Upper lobe of left lung (tissue), 6 donors: ENCODE data around the gene CNPY1. TPM values are rescaled to one million over a fixed set of nuclear protein-coding genes. Genes with fewer than 3 reads are reported as not detected.

Experiments
- ATAC-seq, 2 donors: fragments of 200-7000 bp; cut with Tn5 transposase; one replicate each; pipeline ENCODE4 v1.9.1; 2022; ENCODE audit warnings: mild to moderate bottlenecking in 2 of 2, moderate library complexity in 2 of 2; ENCODE audit not compliant: low FRiP score in 2 of 2
- DNase-seq, 2 donors: peaks; one replicate each; pipeline ENCODE4 v3.0.0-alpha.2; 2019 to 2020
- H3K27ac ChIP-seq, 4 donors: fragments of 200-600 bp; sonication (generic); one replicate each; pipeline ENCODE4 v1.5.1; 2016 to 2019
- H3K27me3 ChIP-seq, 4 donors: fragments of 200-600 bp; sonication (generic); one replicate each; pipeline ENCODE4 v1.5.1; 2017 to 2019
- H3K36me3 ChIP-seq, 4 donors: fragments of 200-600 bp; sonication (generic); one replicate each; pipeline ENCODE4 v1.5.1; 2016 to 2019
- H3K4me1 ChIP-seq, 4 donors: fragments of 200-600 bp; sonication (generic); one replicate each; pipeline ENCODE4 v1.5.1; 2018 to 2019
- H3K4me3 ChIP-seq, 4 donors: fragments of 200-600 bp; sonication (generic); one replicate each; pipeline ENCODE4 v1.5.1; 2017 to 2019; ENCODE audit warnings: mild to moderate bottlenecking in 2 of 4, moderate library complexity in 1 of 4
- H3K9me3 ChIP-seq, 4 donors: fragments of 200-600 bp; sonication (generic); one replicate each; pipeline ENCODE4 v1.5.1; 2018 to 2019
- EP300 ChIP-seq, 4 donors: sonication (generic); formaldehyde crosslinking; IDR thresholded peaks; one replicate each; pipeline ENCODE4 v1.5.1; 2017; ENCODE audit warnings: antibody characterized with exemption in 4 of 4, control low read depth in 2 of 4
- POLR2A ChIP-seq, 4 donors: fragments of 450-650 bp; IDR thresholded peaks; one replicate each; pipeline ENCODE4 v1.5.1; 2016 to 2017; ENCODE audit warnings: antibody characterized with exemption in 4 of 4, mild to moderate bottlenecking in 2 of 4
- POLR2AphosphoS5 ChIP-seq, 2 donors: sonication (generic); formaldehyde crosslinking; IDR thresholded peaks; one replicate each; pipeline ENCODE4 v1.5.1; 2017; ENCODE audit warnings: antibody characterized with exemption in 2 of 2
- WGBS, 2 donors: methylation state at CpG; one replicate each; pipeline ENCODE4 v1.1.5; 2017 to 2018; 5-methylcytosine and 5-hydroxymethylcytosine counted together
- total RNA-seq, 6 donors: library from RNA; depleted of rRNA in 4 of 6; stranded (reverse); fragments of >200 nt in 4 of 6; gene quantifications; one replicate each; pipeline versions ENCODE4 v1.1.0 to v1.2.1, GENCODE V29; 2016 to 2021
- TF ChIP-seq, protein P1 (sequence below), 6 experiments: fragments of 450-650 bp in 4 of 6; fragments of 200-600 bp in 2 of 6; sonication (generic) in 2 of 6; IDR thresholded peaks; one replicate each; pipeline ENCODE4 v1.5.1; 2016 to 2019; ENCODE audit warnings: antibody characterized with exemption in 6 of 6
- donor health status: DM: no; HTN: no; CAD: no; lungs with moderate emphysema.
- donor health status: DM: no; HTN: yes; CAD: no; lungs with severe emphysema.

The CNPY1 gene
- total RNA-seq, 6 donors from 2014 or later, result not detected

DNA sequence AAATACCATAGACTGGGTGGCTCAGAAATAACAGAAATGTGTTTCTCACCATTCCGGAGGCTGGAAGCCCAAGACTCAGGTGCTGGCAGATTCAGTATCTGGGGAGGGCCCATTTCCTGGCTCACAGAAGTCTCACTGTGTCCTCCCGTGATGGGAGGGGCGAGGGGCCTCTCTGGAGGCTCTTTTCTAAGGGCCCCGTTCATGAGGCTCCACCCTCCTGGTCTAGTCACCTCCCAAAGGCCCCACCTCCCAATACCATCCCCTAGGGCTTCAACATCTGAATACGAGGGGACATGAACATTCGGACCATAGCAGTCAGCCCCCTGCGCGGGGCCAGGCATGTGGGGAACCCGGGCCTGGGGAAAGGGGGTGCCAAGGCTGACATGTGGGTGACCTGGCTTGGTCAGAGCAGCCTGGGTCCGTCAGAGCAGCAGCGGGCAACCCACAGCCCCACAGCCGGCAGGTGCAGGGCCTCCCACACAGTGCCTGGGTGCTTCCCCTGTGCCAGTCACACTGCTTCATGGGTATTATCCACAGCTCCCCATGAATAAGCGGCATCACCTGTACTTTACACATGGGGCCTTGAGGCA is 13.3 kb upstream of the CNPY1 start:
- H3K36me3 ChIP-seq, result no peaks in the 10 kb centered on the region
- TF ChIP-seq EP300 (IDR thresholded peaks at IDR 0.05) (no peak), POLR2AphosphoS5 (IDR thresholded peaks at IDR 0.05) (no peak), POLR2A (IDR thresholded peaks at IDR 0.05) (no peak)
- TF ChIP-seq, protein P1, sequence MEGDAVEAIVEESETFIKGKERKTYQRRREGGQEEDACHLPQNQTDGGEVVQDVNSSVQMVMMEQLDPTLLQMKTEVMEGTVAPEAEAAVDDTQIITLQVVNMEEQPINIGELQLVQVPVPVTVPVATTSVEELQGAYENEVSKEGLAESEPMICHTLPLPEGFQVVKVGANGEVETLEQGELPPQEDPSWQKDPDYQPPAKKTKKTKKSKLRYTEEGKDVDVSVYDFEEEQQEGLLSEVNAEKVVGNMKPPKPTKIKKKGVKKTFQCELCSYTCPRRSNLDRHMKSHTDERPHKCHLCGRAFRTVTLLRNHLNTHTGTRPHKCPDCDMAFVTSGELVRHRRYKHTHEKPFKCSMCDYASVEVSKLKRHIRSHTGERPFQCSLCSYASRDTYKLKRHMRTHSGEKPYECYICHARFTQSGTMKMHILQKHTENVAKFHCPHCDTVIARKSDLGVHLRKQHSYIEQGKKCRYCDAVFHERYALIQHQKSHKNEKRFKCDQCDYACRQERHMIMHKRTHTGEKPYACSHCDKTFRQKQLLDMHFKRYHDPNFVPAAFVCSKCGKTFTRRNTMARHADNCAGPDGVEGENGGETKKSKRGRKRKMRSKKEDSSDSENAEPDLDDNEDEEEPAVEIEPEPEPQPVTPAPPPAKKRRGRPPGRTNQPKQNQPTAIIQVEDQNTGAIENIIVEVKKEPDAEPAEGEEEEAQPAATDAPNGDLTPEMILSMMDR (IDR thresholded peaks at IDR 0.05), result no peak
- no peak overlapping the region for H3K27ac ChIP-seq
- ATAC-seq, result peak in 1 of 2 donors; percentile 15
- H3K4me1 ChIP-seq, result no peaks in the 10 kb centered on the region
- no peak overlapping the region for H3K4me3 ChIP-seq
- 82 to 90% methylated on average over 4 to 13 of the region's 13 CpGs for WGBS, 2 donors
- no peaks in the 10 kb centered on the region for H3K27me3 ChIP-seq
- no peaks in the 10 kb centered on the region for H3K9me3 ChIP-seq
- no peak for DNase-seq

DNA sequence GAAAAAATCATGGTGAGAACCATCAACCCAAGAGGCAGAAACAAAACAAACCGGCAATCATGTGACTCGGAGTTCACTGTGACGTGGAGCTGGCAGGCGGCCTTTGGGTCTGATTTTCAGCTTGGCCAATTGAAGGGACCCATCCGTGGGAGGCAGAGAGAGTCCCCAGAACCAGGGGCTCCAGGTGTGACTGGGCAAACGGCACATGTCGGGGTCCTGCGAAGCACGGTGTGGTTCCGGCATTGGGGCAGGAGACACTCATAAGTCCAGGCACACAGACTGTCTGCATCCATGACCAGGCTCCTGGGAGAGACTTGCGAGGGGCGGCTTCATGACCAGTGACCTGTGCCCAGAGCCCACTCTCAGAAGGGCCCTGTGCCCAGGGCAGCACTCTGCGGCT is 12.6 kb upstream of the CNPY1 start:
- Histone ChIP-seq H3K4me1 (no peaks in the 10 kb centered on the region), H3K27ac (no peak overlapping the region), H3K9me3 (no peaks in the 10 kb centered on the region), H3K4me3 (no peak overlapping the region), H3K36me3 (no peaks in the 10 kb centered on the region), H3K27me3 (no peaks in the 10 kb centered on the region)
- ATAC-seq (no peak), DNase-seq (no peak)
- WGBS, 2 donors, result 90 to 92% methylated on average over 6 to 12 of the region's 13 CpGs
- TF ChIP-seq POLR2A (IDR thresholded peaks at IDR 0.05) (no peak), POLR2AphosphoS5 (IDR thresholded peaks at IDR 0.05) (no peak)

DNA sequence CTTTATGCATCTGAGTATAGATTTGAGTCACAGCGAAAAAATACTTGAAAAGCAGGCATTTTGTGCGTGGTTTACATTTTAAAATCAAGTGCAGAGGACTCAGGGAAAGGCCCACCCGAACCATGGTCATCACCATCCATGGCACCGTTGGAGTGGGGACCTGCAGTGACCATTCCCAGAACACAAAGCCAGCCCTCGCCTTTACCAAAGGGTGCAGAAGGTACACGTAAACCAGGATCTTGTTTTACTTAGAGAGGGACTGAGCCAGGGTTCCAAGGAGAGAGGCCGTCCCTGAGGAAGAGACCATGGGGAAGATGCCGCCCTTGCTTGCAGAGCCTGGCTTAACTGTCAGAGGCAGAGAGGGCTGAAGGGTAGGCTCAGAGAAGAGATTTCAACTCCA is 12.0 kb upstream of the CNPY1 start:
- no peaks in the 10 kb centered on the region for H3K4me1 ChIP-seq
- H3K9me3 ChIP-seq, result no peaks in the 10 kb centered on the region
- no peak for DNase-seq
- WGBS, 2 donors, result 91 to 94% methylated on average over 8 of the region's 8 CpGs
- no peak for TF ChIP-seq POLR2A (IDR thresholded peaks at IDR 0.05)
- TF ChIP-seq POLR2AphosphoS5 (IDR thresholded peaks at IDR 0.05), result no peak
- TF ChIP-seq, protein P1 (IDR thresholded peaks at IDR 0.05), result no peak
- no peak for TF ChIP-seq EP300 (IDR thresholded peaks at IDR 0.05)
- no peaks in the 10 kb centered on the region for H3K27me3 ChIP-seq
- H3K27ac ChIP-seq, result no peak overlapping the region
- no peak overlapping the region for H3K4me3 ChIP-seq
- no peaks in the 10 kb centered on the region for H3K36me3 ChIP-seq
- no peak for ATAC-seq

DNA sequence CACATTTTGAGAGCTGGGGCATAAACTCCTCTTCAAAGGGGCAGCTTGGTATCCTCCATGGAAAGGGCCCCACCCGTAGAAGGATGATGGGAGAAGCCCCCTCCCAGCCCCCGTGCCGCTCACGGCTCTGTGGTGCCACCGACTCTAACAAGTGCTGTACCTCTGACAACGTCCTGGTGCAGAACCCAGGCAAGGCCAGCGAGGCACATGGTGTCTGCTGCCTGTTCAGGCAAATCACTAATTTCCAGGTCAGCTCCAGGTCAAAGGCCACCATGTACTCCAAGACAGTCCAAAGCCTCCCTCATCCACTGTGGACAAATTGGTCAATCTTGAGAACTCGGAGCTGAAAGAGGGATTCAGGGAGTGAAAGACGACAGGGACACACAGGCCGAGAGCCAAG is 11.4 kb upstream of the CNPY1 start:
- 84 to 94% methylated on average over 10 of the region's 10 CpGs for WGBS, 2 donors
- Histone ChIP-seq H3K4me3 (no peak overlapping the region), H3K27ac (no peak overlapping the region), H3K27me3 (no peaks in the 10 kb centered on the region), H3K9me3 (no peaks in the 10 kb centered on the region), H3K36me3 (no peaks in the 10 kb centered on the region), H3K4me1 (no peaks in the 10 kb centered on the region)
- no peak for ATAC-seq
- TF ChIP-seq, protein P1 (IDR thresholded peaks at IDR 0.05), result no peak
- TF ChIP-seq EP300 (IDR thresholded peaks at IDR 0.05), result no peak
- no peak for TF ChIP-seq POLR2AphosphoS5 (IDR thresholded peaks at IDR 0.05)
- TF ChIP-seq POLR2A (IDR thresholded peaks at IDR 0.05), result no peak
- DNase-seq, result no peak

DNA sequence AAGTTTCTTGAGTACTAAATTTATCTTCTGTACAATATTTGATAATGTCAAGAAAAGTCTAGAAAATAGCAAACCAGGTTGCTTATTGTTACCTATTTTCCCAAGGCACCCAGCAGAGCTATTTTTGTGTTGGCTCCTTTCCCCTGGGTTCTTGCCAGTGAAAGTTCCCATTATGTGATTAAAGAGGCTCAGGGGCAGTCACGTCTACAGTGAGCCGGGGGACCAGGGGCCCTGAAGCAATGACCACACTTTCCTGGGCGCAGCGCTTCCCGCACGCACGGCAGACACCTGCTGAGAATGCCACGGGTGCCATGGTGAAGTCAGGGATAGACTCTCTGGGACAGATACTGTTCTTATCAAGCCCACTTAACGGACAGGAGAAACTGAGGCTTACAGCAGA is 10.4 kb upstream of the CNPY1 start:
- ATAC-seq, result no peak

More for the DNA sequence above, 10.4 kb upstream of the CNPY1 start:
- 76 to 79% methylated on average over 6 to 9 of the region's 9 CpGs for WGBS, 2 donors
- Histone ChIP-seq H3K27me3 (no peaks in the 10 kb centered on the region), H3K4me3 (no peak overlapping the region), H3K9me3 (no peaks in the 10 kb centered on the region), H3K27ac (no peak overlapping the region), H3K36me3 (no peaks in the 10 kb centered on the region), H3K4me1 (no peaks in the 10 kb centered on the region)
- TF ChIP-seq POLR2AphosphoS5 (IDR thresholded peaks at IDR 0.05), result no peak
- no peak for TF ChIP-seq EP300 (IDR thresholded peaks at IDR 0.05)
- TF ChIP-seq POLR2A (IDR thresholded peaks at IDR 0.05), result no peak
- TF ChIP-seq, protein P1 (IDR thresholded peaks at IDR 0.05), result no peak
- no peak for DNase-seq
